ENCODE measurements around the gene FYN.

DNA sequence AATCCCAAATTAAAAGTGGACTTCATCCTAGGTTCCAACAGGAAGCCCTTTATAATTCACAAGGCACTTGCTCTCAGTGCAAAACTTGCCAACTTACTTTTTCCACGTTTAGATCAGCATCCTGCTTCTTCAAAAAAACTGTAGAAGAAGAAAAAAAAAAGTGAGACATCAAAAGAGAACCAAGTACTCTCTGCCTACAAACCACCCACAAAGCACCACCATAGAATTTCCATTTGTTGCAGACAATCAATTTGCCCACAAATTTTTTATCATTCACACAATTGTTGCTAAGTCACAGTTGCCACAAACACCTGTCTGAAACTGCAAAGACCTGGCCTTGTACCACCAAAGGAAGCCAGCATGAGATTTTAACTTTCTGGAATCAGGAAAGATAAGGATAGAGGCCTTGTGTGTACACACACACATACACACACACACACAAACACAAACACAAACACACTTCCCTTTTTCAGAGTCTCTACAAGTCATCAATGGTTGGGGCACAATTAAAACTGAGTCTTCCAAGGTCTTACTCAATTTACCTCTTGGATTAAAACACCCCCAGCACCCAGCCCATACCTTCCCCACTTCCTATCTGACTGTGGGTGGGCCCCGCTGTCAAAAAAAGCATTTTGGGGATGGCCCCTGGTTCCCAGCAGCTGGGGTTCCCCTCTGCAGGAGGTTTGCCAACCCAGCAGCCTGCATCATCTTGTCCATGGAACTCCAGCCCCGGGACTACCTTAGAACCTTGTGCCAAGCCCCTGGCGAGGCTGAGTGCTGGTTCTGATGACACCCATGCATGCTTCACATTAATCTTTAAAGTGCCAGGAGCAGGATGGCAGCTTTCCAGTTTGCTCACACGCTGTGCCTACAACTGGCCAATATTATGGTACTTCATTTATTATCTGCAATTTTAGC lies 26.5 kb downstream of the FYN start:
- no peak for TF ChIP-seq EZH2phosphoT487 (IDR thresholded peaks at IDR 0.05; ENCODE audit: insufficient read depth, low read depth)
- no peak for TF ChIP-seq EZH2 (IDR thresholded peaks at IDR 0.05; ENCODE audit: insufficient read depth, poor library complexity, severe bottlenecking)
